ENCODE data around the gene MAFG. TPM values are rescaled to one million over a fixed set of nuclear protein-coding genes. Genes with fewer than 3 reads are reported as not detected.
A peak's percentile ranks its signal among the peaks of the same experiment; 100 is the strongest.

The MAFG gene
- total and polyA plus RNA-seq, 2 of the 13 experiments (the other 11 are each of a cell fraction or from before 2014, with no cell fraction given): 14.5 to 20.0 TPM

GRCh38 chr17:81884520-81884919 is 43.0 kb downstream of the MAFG start:
- H3K4me3 ChIP-seq (replicated peaks in 1 of 3; ENCODE audit: insufficient read depth in 1 of 3, low read depth in 2 of 3, low read length in 3 of 3): no peak overlapping the region
- peaks cover 39 to 73% of the 10 kb centered on the region in 2 experiments for H3K36me3 ChIP-seq (replicated peaks in 1 of 2; ENCODE audit: control insufficient read depth in 1 of 2, insufficient read depth in 2 of 2, low read length in 2 of 2)
- no peaks in the 10 kb centered on the region for H3K9me3 ChIP-seq (ENCODE audit: low read length)
- CTCF ChIA-PET (ENCODE audit: low intra/inter-chr PET ratio, low total read pairs): no interaction called here
- 97% methylated on average over 9 of the region's 11 CpGs for WGBS (ENCODE audit: low lambda C conversion rate)
- ATAC-seq (peak; percentile 49), DNase-seq (ENCODE audit: low spot score) (no peak), FAIRE-seq (no peak)
- H4K20me1 ChIP-seq (ENCODE audit: insufficient read depth, low read length): no peaks in the 10 kb centered on the region
- H2AFZ ChIP-seq (ENCODE audit: low read length): no peak overlapping the region
- no peaks in the 10 kb centered on the region for H3K27me3 ChIP-seq (ENCODE audit: control insufficient read depth in 1 of 2, insufficient read depth in 2 of 2, low read length in 2 of 2)
- H3K9ac ChIP-seq (ENCODE audit: insufficient read depth, low read depth, low read length): no peak overlapping the region
- H3K27ac ChIP-seq (ENCODE audit: extremely low read length, insufficient read depth, low read length): no peak overlapping the region
- in situ Hi-C loops (cut with HindIII; ENCODE audit: extremely low pct_ligation_motif_present, low pct_unique_long_range_greater_than_20kb): no loop called here
- intact Hi-C loops (cut with micrococcal nuclease; ENCODE audit: unreplicated experiment): no loop called here
- peaks cover 28% of the 10 kb centered on the region for H3K79me2 ChIP-seq (ENCODE audit: insufficient read depth, low read length)
- TF ChIP-seq NONO (IDR thresholded peaks at IDR 0.05) (no peak), NONO (CRISPR knock-in tag; conservative IDR thresholded peaks at IDR 0.05) (0 out of 2 replicates have a peak, but pooled peaks have one; percentile 23), FOSL1 (CRISPR knock-in tag; IDR thresholded peaks at IDR 0.05; ENCODE audit: borderline replicate concordance) (no peak)
- peaks cover 12% of the 10 kb centered on the region for H3K4me1 ChIP-seq (ENCODE audit: insufficient read depth, low read length)
- POLR2A ChIA-PET: interaction anchor here (1.2 to 1.4 kb wide), 2 partner anchors 11 to 15 kb away, joined by 3 to 5 read pairs; no protein-coding TSS in a partner anchor
- no TSS peak for BruUV-seq (replicated peaks)
- no peak overlapping the region for H3K4me2 ChIP-seq (ENCODE audit: low read depth, low read length)

- ATAC-seq (no peak), DNase-seq (ENCODE audit: low spot score) (no peak), FAIRE-seq (no peak)
- no peak overlapping the region for H3K27ac ChIP-seq (ENCODE audit: extremely low read length, insufficient read depth, low read length)
- H4K20me1 ChIP-seq (ENCODE audit: insufficient read depth, low read length): no peaks in the 10 kb centered on the region
- H3K36me3 ChIP-seq (replicated peaks in 1 of 2; ENCODE audit: control insufficient read depth in 1 of 2, insufficient read depth in 2 of 2, low read length in 2 of 2): peaks cover 5 to 34% of the 10 kb centered on the region in 2 experiments; a peak in 4 of 5 replicates
- H3K27me3 ChIP-seq (ENCODE audit: control insufficient read depth in 1 of 2, insufficient read depth in 2 of 2, low read length in 2 of 2): no peaks in the 10 kb centered on the region
- H3K9me3 ChIP-seq (ENCODE audit: low read length): no peaks in the 10 kb centered on the region
- no peak overlapping the region for H3K4me2 ChIP-seq (ENCODE audit: low read depth, low read length)
- BruUV-seq (replicated peaks): no TSS peak
- intact Hi-C loops (cut with micrococcal nuclease; ENCODE audit: unreplicated experiment) (no loop called here), in situ Hi-C loops (cut with HindIII; ENCODE audit: extremely low pct_ligation_motif_present, low pct_unique_long_range_greater_than_20kb) (no loop called here)
- no peak overlapping the region for H3K9ac ChIP-seq (ENCODE audit: insufficient read depth, low read depth, low read length)
- TF ChIP-seq PCBP2 (optimal IDR thresholded peaks at IDR 0.05; ENCODE audit: low read depth, low read length, poor library complexity, severe bottlenecking) (no peak), REPIN1 (CRISPR knock-in tag; IDR thresholded peaks at IDR 0.05; ENCODE audit: borderline replicate concordance, low read depth) (no peak), RBM22 (optimal IDR thresholded peaks at IDR 0.05; ENCODE audit: low read length) (peak; percentile 68)
- H3K79me2 ChIP-seq (ENCODE audit: insufficient read depth, low read length): no peaks in the 10 kb centered on the region
- ChIA-PET CTCF (ENCODE audit: low intra/inter-chr PET ratio, low total read pairs) (no interaction called here), POLR2A (interaction anchor here (2.3 kb wide), 1 partner anchor 18 kb away, joined by 7 read pairs; the partner anchor contains the start of gene P4HB)
- no peaks in the 10 kb centered on the region for H3K4me1 ChIP-seq (ENCODE audit: insufficient read depth, low read length)
- no peak overlapping the region for H3K4me3 ChIP-seq (replicated peaks in 1 of 3; ENCODE audit: insufficient read depth in 1 of 3, low read depth in 2 of 3, low read length in 3 of 3)
- WGBS (ENCODE audit: low lambda C conversion rate): 80% methylated on average over 5 of the region's 5 CpGs
- no peak overlapping the region for H2AFZ ChIP-seq (ENCODE audit: low read length)
Observed at GRCh38 chr17:81879121-81879520, 48.4 kb downstream of the MAFG start.

Measured in HepG2 (cell line).